Panc1 (cell line): ENCODE measurements around the gene WASF2. TPM values are rescaled to one million over a fixed set of nuclear protein-coding genes. Genes with fewer than 3 reads are reported as not detected.

ENCODE experiments used
- ATAC-seq: fragments of 200-7000 bp; cut with Tn5 transposase; 2 replicates; pipeline ENCODE4 v1.9.1; 2020; ENCODE audit warnings: mild to moderate bottlenecking, moderate library complexity
- BruUV-seq: library from RNA; stranded (reverse); fragments of 400-500 nt; replicated peaks from 2 replicates; lab custom pipeline; 2021; lab: Mats Ljungman, UMichigan
- CTCF ChIA-PET: fragments of 300-600 bp; sonication (Branson Sonifier 250); formaldehyde crosslinking; loops from one replicate; lab custom pipeline; 2022; ENCODE audit warnings: antibody characterized with exemption; lab: Charles Lee
- POLR2A ChIA-PET: fragments of 300-600 bp; sonication (Branson Sonifier 250); formaldehyde crosslinking; loops from one replicate; lab custom pipeline; 2022; ENCODE audit warnings: antibody characterized with exemption; lab: Charles Lee
- DNase-seq: peaks from one replicate; pipeline ENCODE4 v3.0.0-alpha.2; 2010; ENCODE audit warnings: low read depth, low spot score
- H3K27ac ChIP-seq: 2 replicates; pipeline ENCODE4 v1.5.1; 2011; ENCODE audit warnings: mild to moderate bottlenecking, low read length, inconsistent platforms
- H3K27me3 ChIP-seq: fragments of 200-500 bp; sonication (Bioruptor generic); 2 replicates; pipeline ENCODE4 v1.6.0; 2014; ENCODE audit warnings: low read length, inconsistent platforms; ENCODE audit not compliant: control insufficient read depth, insufficient read depth
- H3K36me3 ChIP-seq: fragments of 200-500 bp; sonication (Bioruptor generic); 2 replicates; pipeline ENCODE4 v1.5.1; 2014; ENCODE audit warnings: inconsistent platforms, mild to moderate bottlenecking, low read length, moderate library complexity; ENCODE audit not compliant: control insufficient read depth, insufficient read depth
- H3K4me1 ChIP-seq: 2 replicates; pipeline ENCODE4 v1.5.1; 2011; ENCODE audit warnings: inconsistent platforms, mild to moderate bottlenecking, low read length, moderate library complexity; ENCODE audit not compliant: control insufficient read depth, insufficient read depth
- H3K4me3 ChIP-seq, 2 experiments: 2 replicates each; pipeline ENCODE4 v1.5.1; 2011 to 2012; ENCODE audit warnings: low read depth in 2 of 2, low read length in 2 of 2, mild to moderate bottlenecking in 2 of 2, inconsistent platforms in 1 of 2, moderate library complexity in 1 of 2
- H3K9me3 ChIP-seq: fragments of 200-500 bp; sonication (Bioruptor generic); 2 replicates; pipeline ENCODE4 v1.5.1; 2014; ENCODE audit warnings: low read depth, mild to moderate bottlenecking, inconsistent platforms, low read length, moderate library complexity; ENCODE audit not compliant: control insufficient read depth, insufficient read depth
- CTCF ChIP-seq: fragments of 450-650 bp; IDR thresholded peaks from 2 replicates; pipeline ENCODE4 v1.5.1; 2017; ENCODE audit warnings: mild to moderate bottlenecking
- POLR2AphosphoS5 ChIP-seq: IDR thresholded peaks from 2 replicates; pipeline ENCODE4 v1.6.1; 2012; ENCODE audit warnings: mild to moderate bottlenecking, low read depth, low read length, moderate library complexity
- REST ChIP-seq, 2 experiments: IDR thresholded peaks; 2 replicates each; pipeline ENCODE4 v1.6.1; 2011 to 2012; ENCODE audit warnings: low read depth in 2 of 2, control low read depth in 1 of 2, low read length in 1 of 2, mild to moderate bottlenecking in 1 of 2, moderate library complexity in 1 of 2; ENCODE audit not compliant: insufficient read depth in 1 of 2
- SIN3A ChIP-seq: IDR thresholded peaks from 2 replicates; pipeline ENCODE4 v1.6.1; 2012; ENCODE audit warnings: low read depth, mild to moderate bottlenecking, low read length, moderate library complexity, borderline replicate concordance; ENCODE audit not compliant: insufficient read depth
- TCF7L2 ChIP-seq: IDR thresholded peaks from 2 replicates; pipeline ENCODE4 v1.6.1; 2011; ENCODE audit warnings: mild to moderate bottlenecking, low read depth, low read length, inconsistent platforms
- in situ Hi-C: cut with HindIII; loops from 2 replicates; pipeline ENCODE4 v1.10.0; 2016; ENCODE audit warnings: low sequenced_read_pairs, low pct_unique_long_range_greater_than_20kb
- intact Hi-C: fragments of 100-400 bp; cut with micrococcal nuclease; formaldehyde crosslinking; loops from one replicate; pipeline ENCODE4 v1.10.0; 2022; ENCODE audit not compliant: unreplicated experiment
- total RNA-seq: library from RNA; stranded (reverse); gene quantifications from one replicate; pipeline ENCODE4 v1.2.1, GENCODE V29; 2021; ENCODE audit not compliant: unreplicated experiment

Gene WASF2
- total RNA-seq, 1 experiment from 2014 or later: 121 TPM

- in situ Hi-C loops: no loop called here
- ChIA-PET POLR2A (no interaction called here), CTCF (interaction anchor here (1.2 kb wide), 1 partner anchor 319 kb away, joined by 3 read pairs; no protein-coding TSS in a partner anchor)
- intact Hi-C loops: no loop called here
- Histone ChIP-seq H3K9me3 (no peaks in the 10 kb centered on the region), H3K36me3 (no peaks in the 10 kb centered on the region), H3K4me3 (no peak overlapping the region), H3K27me3 (no peaks in the 10 kb centered on the region), H3K27ac (no peak overlapping the region; the same call in 1 of the 2 replicates), H3K4me1 (peaks cover 6% of the 10 kb centered on the region; the same call in 1 of the 2 replicates)
- ATAC-seq (no peak), DNase-seq (no peak)
- TF ChIP-seq REST (IDR thresholded peaks at IDR 0.05; ENCODE audit: insufficient read depth in 1 of 2, low read depth in 2 of 2, low read length in 1 of 2) (no peak), SIN3A (no peak), TCF7L2 (no peak), CTCF (peak; percentile 19; the same call in 1 of the 2 replicates), POLR2AphosphoS5 (no peak)
- BruUV-seq: no TSS peak
Measured at GRCh38 chr1:27430903-27431600, 58.9 kb downstream of the WASF2 start.

- H3K27ac ChIP-seq: no peak overlapping the region
- CTCF ChIA-PET: interaction anchor here (1.5 kb wide), 1 partner anchor 13 kb away, joined by 6 read pairs; no protein-coding TSS in a partner anchor
Measured at GRCh38 chr1:27429029-27429425, 60.9 kb downstream of the WASF2 start.

More at GRCh38 chr1:27429029-27429425, 60.9 kb downstream of the WASF2 start:
- in situ Hi-C loops (no loop called here), intact Hi-C loops (no loop called here)
- no peak for TF ChIP-seq POLR2AphosphoS5
- TF ChIP-seq CTCF: no peak
- no peak for TF ChIP-seq SIN3A
- TF ChIP-seq REST (IDR thresholded peaks at IDR 0.05; ENCODE audit: insufficient read depth in 1 of 2, low read depth in 2 of 2, low read length in 1 of 2): no peak
- no peak for TF ChIP-seq TCF7L2
- no peaks in the 10 kb centered on the region for H3K27me3 ChIP-seq
- ATAC-seq: no peak
- no TSS peak for BruUV-seq
- DNase-seq: no peak
- POLR2A ChIA-PET: no interaction called here
- no peaks in the 10 kb centered on the region for H3K9me3 ChIP-seq
- peaks cover 2% of the 10 kb centered on the region; the same call in 1 of the 2 replicates for H3K4me1 ChIP-seq
- no peaks in the 10 kb centered on the region for H3K36me3 ChIP-seq
- no peak overlapping the region for H3K4me3 ChIP-seq
